Esophagus squamous epithelium (tissue), 4 donors: Measurements from ENCODE around the gene MYCBP2.

ENCODE experiments used
- CTCF ChIP-seq, 6 experiments: fragments of 450-650 bp in 4 of 6; fragments of 200-600 bp in 2 of 6; sonication (generic) in 2 of 6; IDR thresholded peaks; one replicate each; pipeline ENCODE4 v1.5.1; 2016 to 2019; ENCODE audit warnings: antibody characterized with exemption in 6 of 6, mild to moderate bottlenecking in 4 of 6, moderate library complexity in 4 of 6
- POLR2A ChIP-seq, 4 donors: fragments of 450-650 bp; IDR thresholded peaks; one replicate each; pipeline ENCODE4 v1.6.1; 2017; ENCODE audit warnings: antibody characterized with exemption in 4 of 4, mild to moderate bottlenecking in 4 of 4, moderate library complexity in 3 of 4

- TF ChIP-seq CTCF (IDR thresholded peaks at IDR 0.05) (no peak), POLR2A (IDR thresholded peaks at IDR 0.05) (no peak)
Measured at GRCh38 chr13:77038907-77039480, 287.9 kb downstream of the MYCBP2 start.
